Type B pancreatic cell (in vitro differentiated cells): ENCODE data around the gene FAM210A. TPM values are rescaled to one million over a fixed set of nuclear protein-coding genes. Genes with fewer than 3 reads are reported as not detected.

ENCODE experiments used
- DNase-seq: peaks from one replicate; pipeline ENCODE4 v3.0.0; 2021; ENCODE audit warnings: mixed read lengths; ENCODE audit not compliant: unreplicated experiment; ENCODE audit errors: extremely low spot score
- H3K27ac Mint-ChIP-seq: 2 replicates; pipeline ENCODE4 v1.8.0; 2021; ENCODE audit warnings: mild to moderate bottlenecking, mixed read lengths
- H3K27me3 Mint-ChIP-seq: 2 replicates; pipeline ENCODE4 v1.8.0; 2021; ENCODE audit warnings: mixed read lengths
- H3K36me3 Mint-ChIP-seq: 2 replicates; pipeline ENCODE4 v1.8.0; 2021; ENCODE audit warnings: mixed read lengths
- H3K4me1 Mint-ChIP-seq: one replicate; pipeline ENCODE4 v1.8.0; 2021; ENCODE audit warnings: mixed read lengths; ENCODE audit not compliant: unreplicated experiment
- H3K4me3 Mint-ChIP-seq: 2 replicates; pipeline ENCODE4 v1.8.0; 2021; ENCODE audit warnings: mild to moderate bottlenecking, mixed read lengths
- H3K9me3 Mint-ChIP-seq: 2 replicates; pipeline ENCODE4 v1.8.0; 2021; ENCODE audit warnings: mixed read lengths
- total RNA-seq: library from RNA; stranded (reverse); gene quantifications from 2 replicates; pipeline ENCODE4 v1.2.1, GENCODE V29; 2021; ENCODE audit warnings: low replicate concordance
- TF ChIP-seq, protein P1 (sequence below): fragments of 200-600 bp; sonication (generic); conservative IDR thresholded peaks from 2 replicates; pipeline ENCODE4 v1.5.0; 2021; ENCODE audit warnings: antibody characterized with exemption, mild to moderate bottlenecking

Gene FAM210A
- total RNA-seq, 1 donor from 2014 or later = 16.9 TPM

DNA sequence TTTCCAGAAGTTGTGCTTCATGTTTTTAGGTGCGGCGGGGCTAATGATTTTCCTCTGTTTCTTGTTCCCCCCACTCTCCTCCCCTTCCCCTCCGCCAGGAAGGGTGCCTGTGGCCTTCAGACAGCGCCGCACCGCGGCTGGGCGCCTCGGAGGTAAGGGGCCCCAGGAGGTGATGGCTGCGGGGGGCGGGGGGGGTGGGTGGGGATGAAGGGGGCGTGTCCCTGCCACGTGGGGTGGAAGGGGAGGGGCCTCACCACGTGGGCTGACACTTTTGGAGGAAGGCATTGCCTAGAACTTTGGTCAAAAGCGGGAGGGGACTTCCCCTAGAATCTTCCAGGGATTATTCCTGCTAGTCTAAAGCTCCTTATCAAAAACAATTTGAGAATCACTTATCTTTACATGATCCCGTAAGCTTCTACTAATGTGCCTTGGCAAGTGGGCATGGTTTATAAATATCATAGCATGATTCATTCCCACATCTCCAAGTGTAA, 83.1 kb downstream of the FAM210A start:
- Mint-ChIP-seq H3K4me3 (no peak overlapping the region), H3K27ac (no peak overlapping the region), H3K27me3 (peaks cover 6% of the 10 kb centered on the region), H3K36me3 (peaks cover 4% of the 10 kb centered on the region), H3K9me3 (no peaks in the 10 kb centered on the region), H3K4me1 (no peaks in the 10 kb centered on the region)
- no peak for DNase-seq
- TF ChIP-seq, protein P1, sequence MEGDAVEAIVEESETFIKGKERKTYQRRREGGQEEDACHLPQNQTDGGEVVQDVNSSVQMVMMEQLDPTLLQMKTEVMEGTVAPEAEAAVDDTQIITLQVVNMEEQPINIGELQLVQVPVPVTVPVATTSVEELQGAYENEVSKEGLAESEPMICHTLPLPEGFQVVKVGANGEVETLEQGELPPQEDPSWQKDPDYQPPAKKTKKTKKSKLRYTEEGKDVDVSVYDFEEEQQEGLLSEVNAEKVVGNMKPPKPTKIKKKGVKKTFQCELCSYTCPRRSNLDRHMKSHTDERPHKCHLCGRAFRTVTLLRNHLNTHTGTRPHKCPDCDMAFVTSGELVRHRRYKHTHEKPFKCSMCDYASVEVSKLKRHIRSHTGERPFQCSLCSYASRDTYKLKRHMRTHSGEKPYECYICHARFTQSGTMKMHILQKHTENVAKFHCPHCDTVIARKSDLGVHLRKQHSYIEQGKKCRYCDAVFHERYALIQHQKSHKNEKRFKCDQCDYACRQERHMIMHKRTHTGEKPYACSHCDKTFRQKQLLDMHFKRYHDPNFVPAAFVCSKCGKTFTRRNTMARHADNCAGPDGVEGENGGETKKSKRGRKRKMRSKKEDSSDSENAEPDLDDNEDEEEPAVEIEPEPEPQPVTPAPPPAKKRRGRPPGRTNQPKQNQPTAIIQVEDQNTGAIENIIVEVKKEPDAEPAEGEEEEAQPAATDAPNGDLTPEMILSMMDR = no peak

DNA sequence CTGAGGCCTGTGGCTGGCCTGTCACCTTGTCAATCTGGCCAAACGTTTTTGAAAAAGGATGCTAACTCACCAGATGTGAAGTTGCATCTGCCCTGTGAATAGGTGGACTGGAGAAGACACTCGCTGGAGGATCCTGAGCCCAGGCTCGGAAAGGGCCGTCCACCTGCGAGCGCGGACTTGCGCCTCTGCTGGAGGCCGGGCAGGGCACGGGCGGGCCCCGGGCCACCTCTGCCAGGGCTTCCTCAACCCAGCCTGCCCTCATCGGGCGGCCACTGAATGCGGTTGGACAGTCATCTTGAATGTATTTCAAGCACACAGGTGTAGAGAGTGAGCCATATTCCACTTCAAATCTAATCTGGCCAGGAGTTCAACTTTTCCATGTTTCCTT, 83.9 kb downstream of the FAM210A start:
- TF ChIP-seq, protein P1 = no peak
- H3K9me3 Mint-ChIP-seq = no peaks in the 10 kb centered on the region
- peaks cover 6% of the 10 kb centered on the region for H3K27me3 Mint-ChIP-seq
- H3K4me1 Mint-ChIP-seq = no peaks in the 10 kb centered on the region
- peaks cover 4% of the 10 kb centered on the region for H3K36me3 Mint-ChIP-seq
- H3K4me3 Mint-ChIP-seq = no peak overlapping the region
- H3K27ac Mint-ChIP-seq = no peak overlapping the region
- DNase-seq = no peak

DNA sequence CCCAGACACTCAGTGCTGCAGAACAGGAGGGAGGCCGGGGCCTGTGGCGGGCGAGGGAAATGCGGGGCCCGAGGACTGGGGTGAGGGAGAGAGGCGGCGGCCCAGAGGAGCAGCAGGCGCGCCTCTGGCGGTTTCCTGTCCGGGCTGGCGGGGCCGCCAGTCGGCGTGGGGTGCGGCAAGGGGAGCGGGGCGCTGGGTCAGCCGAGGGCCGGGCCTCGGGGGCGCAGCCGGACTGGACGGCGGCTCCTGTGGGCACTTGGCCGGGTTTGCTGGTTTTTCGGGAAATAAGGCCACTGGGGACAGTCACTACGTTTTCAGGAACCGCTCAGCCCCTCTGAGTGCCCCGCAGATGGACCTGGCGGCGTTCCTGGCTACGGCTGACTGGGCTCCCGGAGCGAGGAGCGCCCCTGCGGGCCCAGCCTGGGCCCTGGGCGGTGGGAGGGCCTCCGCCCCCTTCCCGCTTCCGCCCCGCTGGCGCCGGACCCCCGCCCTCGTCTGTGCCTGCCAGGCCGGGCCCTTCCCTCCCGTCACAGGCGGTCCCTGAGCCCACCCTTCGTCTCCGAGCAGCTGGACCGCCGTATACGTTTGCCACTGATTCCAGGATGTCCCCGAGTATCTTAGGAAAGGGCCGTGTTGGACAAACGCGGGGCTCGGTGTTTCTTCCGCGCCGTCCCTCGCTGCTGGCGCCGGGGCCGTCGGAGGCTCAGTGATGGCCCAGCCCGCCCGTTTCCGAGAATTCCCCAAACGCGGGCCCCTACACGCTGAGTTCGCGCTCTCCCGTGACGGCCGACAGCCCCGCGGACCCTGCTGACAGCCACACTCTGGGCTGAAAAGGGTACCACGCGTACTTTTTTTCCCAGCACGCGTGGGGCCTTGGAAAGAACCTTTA, 84.6 kb downstream of the FAM210A start:
- no peak overlapping the region for H3K27ac Mint-ChIP-seq
- peak overlapping the region; percentile 23 for H3K4me3 Mint-ChIP-seq
- no peaks in the 10 kb centered on the region for H3K9me3 Mint-ChIP-seq
- peaks cover 6% of the 10 kb centered on the region for H3K27me3 Mint-ChIP-seq
- DNase-seq = peak; percentile 65
- TF ChIP-seq, protein P1 = no peak
- H3K4me1 Mint-ChIP-seq = no peaks in the 10 kb centered on the region
- H3K36me3 Mint-ChIP-seq = peaks cover 4% of the 10 kb centered on the region

DNA sequence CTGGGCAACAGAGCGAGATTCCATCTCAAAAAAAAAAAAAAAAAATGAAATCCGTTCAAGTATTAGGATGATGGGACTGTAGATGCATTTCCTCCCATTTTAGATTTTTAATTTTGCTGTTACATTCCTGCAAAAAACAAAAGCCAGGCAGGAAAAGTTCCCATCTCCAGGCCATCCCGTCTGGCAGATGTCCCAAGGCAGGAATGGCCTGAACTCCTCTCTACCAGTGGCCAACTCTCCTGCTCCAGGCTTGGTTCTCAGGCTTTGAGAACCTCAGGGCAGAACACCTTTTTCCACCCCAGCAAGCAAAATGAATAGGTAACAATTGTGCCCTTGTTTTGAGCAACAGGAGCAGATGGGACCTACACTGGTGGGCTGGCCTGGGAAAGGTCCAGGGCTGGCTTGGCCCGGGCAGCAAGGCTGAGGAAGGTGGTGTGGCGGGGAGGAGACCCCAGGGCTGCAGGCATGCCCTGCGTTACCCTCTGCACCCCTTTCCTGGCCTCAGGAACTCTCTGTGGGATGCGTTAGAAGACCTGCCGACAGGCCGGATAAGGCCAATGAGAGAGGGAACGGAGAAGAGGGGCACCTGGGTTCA, 86.0 kb downstream of the FAM210A start:
- TF ChIP-seq, protein P1 = no peak
- H3K27ac Mint-ChIP-seq = no peak overlapping the region
- H3K27me3 Mint-ChIP-seq = peaks cover 6% of the 10 kb centered on the region
- no peaks in the 10 kb centered on the region for H3K9me3 Mint-ChIP-seq
- H3K36me3 Mint-ChIP-seq = peaks cover 4% of the 10 kb centered on the region
- H3K4me1 Mint-ChIP-seq = no peaks in the 10 kb centered on the region
- no peak for DNase-seq
- no peak overlapping the region for H3K4me3 Mint-ChIP-seq

DNA sequence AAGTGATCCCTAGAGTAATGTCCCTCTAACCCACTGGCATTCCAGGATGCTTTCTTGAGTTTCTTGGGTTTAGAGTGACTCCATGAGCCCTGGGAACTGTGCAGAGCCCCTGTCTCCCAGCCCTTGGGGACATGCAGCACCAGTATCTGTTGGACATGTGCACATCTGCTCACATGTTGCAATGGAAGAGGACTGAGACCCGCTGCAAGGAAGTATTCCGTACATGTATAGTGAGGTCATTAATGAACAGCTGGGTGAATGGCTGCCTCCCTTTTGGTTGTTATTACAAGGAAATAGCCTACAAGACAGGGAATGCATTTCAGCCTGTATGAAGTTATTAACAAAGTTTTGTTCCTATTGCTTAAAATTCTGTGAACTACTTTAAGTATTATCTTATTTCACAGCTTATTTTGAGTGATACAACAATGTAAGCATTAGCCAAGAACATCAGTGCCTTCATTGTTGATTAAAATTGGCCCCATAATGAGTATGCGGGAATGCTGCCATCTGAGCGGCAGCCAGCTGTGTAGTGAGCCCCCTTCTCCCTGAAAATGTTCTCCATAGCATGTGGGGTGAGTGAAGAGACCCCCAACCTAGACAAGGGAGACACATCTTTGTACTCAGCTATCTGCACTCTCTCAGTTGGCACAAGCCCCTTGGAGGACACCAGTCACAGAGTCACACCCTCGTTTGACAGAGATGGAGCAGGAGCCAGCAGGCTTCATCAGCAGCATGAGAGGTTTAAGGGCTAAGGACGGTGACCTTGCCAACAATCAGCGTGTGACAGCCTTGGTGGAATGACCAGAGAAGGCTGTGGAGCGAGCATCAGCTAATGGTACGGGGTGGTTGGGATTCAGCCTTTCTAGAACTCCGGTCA, 87.4 kb downstream of the FAM210A start:
- no peaks in the 10 kb centered on the region for H3K4me1 Mint-ChIP-seq
- TF ChIP-seq, protein P1 = no peak
- H3K27me3 Mint-ChIP-seq = peaks cover 6% of the 10 kb centered on the region
- H3K9me3 Mint-ChIP-seq = no peaks in the 10 kb centered on the region
- H3K27ac Mint-ChIP-seq = no peak overlapping the region
- peaks cover 4% of the 10 kb centered on the region for H3K36me3 Mint-ChIP-seq
- DNase-seq = no peak
- no peak overlapping the region for H3K4me3 Mint-ChIP-seq
